IPS-NIHi11 (cell line): ENCODE results near the gene TALDO1.

ENCODE experiments used
- DNase-seq: peaks from one replicate; pipeline ENCODE4 v3.0.0; 2012; ENCODE audit warnings: mixed read lengths, low spot score

TALDO1 gene

DNA sequence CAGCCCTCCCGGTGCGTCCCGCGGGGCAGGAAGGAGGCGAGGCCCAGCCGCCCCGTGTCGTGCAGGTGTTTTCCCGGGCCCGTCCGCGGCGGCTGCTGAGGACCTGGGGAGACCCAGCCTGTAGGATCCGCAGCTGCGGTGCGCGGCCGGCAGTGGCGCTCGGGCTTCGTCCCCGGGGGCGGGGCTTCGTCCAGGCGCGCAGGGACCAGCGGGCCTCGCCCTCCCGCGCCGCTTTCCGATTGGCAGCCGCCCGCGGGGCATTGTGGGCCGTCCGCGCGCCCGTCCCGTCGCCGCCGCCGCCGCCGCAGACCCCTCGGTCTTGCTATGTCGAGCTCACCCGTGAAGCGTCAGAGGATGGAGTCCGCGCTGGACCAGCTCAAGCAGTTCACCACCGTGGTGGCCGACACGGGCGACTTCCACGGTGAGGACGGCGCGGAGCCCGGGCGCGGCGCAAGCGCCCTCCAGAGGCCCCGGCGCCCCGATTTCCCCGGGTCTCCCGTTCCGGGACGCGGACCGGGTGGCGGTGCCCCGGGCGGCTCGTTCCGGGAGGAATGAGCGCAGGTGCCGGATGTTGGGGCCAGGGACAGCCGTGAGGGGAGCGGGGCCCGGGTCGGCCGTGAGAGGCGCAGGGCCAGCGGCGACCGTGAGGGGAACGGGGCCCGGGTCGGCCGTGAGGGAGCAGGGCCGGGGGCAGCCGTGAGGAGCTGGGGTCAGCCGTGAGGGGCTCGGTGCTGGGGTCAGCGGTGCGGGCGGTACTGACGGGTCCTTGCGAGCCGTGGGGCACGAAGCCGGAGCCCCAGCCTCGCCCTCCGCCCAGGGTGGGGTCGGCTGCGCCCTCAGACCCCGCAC, at the start of gene TALDO1:
Gene TALDO1, plus strand, starts transcription at position 307 of the 849 bp plus-strand sequence. Its CDS starts 18 bp downstream, at position 325.
- peak; percentile 96 for DNase-seq

DNA sequence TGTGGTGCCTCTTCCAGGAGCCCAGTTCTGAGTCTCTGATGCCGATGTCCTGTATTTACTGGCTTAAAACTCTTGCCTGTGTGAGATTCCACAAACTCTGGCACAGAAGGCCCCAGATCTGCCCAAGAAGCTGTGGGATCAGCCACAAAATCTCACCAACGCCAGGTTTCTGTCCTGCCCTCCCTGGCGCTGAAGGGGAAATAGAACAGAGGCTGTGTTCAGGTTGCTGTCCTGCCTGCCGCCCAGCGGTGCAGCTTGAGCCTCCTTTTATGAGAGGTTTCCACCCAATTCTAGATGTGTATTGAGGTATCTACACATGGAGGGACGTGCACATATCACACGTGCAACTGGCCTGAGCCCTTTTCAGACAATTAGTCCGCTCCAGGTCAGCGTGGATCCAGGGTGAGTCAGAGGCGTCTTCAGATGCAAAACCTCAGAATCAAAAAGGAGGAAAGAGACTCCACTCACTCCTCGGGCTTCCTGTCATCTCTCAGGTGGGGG, 49.4 kb upstream of the TALDO1 start:
- no peak for DNase-seq

DNA sequence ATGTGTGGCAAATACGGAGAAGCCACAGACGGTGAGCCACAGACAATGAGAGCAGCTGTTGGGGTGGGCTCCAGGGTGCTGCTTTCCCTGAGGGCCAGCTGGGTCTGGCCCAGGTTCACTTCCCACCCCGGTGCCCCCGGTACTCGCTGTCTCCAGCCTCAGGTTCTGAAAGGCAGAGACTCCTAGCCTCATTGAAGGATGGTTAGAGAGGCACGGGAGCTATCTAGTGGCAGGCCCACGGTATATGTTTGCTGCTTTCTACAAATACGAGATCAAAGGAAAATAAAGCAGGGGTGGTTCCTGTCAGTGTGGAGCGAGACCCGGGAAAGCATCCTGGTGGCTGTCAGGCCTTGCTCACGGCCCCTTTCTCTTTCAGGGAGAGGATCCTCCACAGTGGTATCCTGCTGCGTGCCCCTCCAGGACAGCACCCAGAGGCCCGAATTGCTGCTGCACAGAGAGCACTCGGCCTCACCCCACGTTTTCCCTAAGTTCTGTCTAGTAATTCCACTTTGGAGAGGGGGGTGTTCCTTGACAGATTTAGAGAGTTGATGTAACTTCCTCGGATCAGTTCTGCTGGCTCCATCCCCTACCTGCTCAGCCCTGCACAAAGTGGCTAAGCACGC, 48.7 kb upstream of the TALDO1 start:
- DNase-seq, result no peak

DNA sequence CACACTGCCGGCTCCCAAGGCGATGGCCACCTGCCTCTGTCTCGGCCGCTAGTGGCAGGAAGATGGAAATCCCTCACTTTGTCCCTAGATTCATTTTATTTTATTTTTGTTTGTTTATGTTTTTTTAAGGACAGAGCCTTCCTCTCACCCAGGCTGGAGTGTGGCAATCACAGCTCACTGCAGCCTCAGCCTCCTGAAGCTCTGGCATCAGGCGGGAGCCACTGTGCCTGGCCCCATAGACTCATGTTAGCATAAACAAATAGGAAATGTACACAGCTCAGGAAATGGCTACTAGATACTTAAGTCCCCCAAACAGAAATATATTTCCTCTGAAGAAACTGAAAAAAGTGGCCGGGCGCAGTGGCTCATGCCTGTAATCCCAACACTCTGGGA, 48.2 kb upstream of the TALDO1 start:
- DNase-seq, result no peak

DNA sequence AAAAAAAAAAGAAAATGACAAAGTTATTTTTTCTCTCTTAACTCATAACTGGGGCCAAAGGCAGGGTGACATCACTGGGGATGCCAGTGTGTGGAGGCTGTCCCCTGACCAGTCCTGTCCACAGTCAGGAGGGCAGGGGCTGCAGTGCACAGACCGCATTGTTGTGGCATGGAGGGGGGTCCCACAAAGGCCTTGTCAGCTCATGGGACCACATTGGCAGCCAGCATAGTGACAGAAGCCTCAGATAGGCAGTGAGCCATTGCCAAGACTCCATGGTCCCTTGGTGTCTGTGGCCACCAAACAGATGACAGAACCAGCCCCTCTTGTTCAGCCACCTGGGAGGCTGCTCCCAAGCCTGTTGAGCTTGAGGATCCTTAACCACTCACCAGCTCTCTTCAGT, 47.5 kb upstream of the TALDO1 start:
- DNase-seq, result no peak

DNA sequence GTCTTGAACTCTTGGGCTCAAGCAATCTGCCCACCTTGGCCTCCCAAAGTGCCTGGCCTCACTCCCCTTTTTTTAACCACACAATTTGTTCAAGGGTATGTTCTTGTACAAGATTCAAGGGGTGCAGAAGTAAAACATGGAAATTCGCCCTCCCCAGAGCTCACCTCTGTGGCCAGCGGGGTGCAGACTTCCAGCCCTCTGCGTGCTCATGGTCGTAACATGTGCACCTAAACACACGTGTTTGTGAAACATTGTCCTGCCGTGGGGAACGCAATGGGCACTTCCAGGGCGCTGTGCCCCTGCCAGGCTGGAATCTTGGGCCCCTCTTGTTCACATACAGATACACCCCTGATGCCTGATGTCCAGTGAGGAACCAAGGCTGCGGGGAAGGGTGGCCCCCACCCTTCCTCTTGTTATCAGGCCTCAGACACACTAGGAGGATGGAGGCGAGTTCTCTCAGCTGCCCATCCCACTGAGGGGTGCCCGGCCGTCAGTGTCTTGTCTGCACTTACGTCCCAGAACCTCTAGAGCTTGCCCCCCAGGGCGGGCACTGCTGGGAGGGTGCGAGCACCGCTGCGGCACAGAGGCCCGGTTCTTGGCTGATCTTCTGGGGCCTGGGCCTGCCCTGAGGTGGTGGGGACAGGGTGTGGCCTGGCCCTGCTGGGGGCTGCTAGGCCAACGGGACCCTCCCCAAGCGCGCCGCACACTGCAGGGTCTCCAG, 45.4 kb upstream of the TALDO1 start:
- no peak for DNase-seq

DNA sequence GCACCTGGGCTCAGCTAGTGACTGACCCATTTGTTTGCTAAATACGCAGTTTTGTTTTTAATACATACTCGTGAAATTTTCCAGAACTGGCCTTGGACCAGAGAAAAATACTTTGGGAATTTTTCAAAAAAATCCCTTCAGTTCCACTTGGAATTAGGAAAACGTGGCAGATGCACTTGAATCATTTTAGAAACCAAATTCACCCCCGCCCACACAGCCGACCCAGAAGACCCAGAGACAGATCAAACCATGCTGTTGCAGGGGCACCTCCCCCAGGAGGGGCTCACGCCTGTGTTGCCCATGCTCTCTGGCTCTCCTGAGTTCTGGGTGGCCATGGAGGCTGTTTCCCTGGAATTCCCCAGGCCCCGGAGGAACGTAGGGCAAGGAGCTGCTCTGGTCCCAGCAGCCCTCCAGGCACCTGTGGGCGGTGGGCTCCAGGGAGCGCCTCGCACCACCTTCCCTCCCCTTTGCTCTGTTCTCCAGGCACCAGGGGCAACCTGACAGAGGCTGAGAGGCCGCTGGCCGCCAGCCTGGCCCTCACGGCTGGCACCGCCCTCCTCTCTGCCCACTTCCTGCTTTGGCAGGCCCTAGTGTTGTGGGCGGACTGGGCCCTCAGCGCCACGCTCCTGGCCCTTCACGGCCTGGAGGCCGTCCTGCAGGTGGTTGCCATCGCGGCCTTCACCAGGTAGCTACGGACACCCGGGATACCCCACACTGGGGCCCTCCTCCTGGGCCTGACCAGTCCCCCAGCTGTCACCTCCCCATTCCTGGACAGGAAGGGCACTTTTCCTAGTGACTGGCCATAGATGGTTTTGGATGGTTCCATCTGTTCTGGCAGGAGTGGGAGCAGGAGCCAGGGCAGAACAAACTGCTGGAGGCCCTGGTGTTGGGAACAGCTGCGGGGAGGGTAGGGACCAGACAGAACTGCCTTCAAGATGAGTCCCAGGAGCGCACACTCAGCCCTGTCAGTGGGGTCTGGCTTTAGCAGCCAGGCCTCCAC, 44.5 kb upstream of the TALDO1 start:
- DNase-seq, result no peak

DNA sequence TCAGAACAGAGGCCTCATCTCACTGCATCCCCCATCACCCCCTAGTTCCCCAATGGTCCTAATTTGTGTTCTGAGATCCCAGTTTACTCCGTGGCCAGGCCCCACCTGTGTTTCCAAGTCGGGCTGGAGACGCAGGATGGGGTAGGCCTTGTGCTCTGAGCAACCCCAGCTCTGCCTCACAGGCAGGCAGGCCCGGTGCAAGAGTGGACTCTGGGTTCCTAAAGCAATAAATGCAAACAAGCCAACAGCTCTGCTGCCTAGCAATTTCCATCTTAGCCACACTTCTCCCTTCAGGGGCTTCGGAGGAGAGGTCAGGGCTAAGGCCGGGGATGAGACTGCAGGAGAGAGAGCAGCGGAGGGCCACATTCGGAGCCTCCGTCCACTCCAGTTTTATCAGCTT, 43.8 kb upstream of the TALDO1 start:
- no peak for DNase-seq

DNA sequence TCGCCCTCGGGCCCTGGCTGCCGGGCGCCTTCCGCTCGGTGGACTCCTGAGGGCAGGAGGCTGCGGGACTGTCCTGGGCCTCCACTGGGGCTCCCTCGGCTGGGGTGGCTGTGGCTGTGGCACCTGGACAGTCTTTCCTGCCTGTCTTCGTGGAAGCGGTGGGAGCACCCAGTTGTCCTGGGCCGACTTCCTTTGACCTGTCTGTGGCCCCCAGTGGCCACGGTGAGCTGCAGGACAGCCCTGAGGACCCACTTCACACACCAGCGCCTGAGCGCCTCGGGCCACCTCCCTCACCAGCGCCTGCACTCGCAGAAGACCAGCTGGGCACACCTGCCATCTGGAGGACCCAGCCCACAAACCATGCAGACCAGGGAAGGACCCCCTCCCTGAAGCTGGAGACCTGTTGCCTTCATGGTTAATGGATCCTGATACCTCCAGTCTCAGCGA, 43.0 kb upstream of the TALDO1 start:
- no peak for DNase-seq

DNA sequence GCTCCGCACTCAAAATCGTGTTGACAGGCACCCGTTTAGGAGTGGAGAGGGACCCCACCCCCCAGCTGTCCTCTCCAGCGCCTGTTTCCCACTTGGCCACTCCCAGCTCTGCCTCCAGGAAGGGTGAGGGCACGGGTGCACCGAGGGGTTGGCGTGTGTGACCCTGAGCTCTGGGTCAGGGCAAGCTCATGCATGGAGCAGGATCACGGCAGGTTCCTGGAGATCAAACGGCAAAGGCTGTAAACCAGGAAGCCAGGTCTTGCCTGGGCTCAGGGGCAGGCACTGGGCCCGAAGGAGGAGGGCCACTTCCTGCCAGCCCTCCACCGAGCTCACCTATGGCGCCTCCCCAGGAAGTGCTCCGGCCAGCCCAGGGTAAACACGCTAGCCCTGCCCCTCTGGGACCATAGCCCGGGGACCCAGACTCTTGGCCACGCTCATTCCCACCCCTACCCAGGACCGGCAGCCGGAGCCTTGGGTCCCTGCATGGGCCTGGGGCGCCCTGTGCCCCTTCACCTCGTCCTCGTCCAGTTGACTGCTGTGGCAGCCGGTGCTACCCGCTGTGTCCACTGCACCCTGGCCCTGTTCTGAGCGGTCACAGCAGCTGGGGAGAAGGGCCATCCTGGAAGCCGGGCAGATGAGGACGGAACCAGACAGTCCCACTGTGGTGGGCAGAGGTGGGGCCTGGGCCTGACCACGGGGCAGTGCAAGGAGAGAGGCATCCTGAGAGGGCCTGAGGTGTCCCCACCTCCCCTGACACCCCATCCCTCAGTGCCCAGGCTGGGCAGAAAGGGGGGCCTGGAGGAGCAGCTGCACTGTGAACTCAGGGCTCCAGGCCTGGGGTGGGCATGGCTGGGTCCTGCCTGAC, 42.3 kb upstream of the TALDO1 start:
- no peak for DNase-seq

DNA sequence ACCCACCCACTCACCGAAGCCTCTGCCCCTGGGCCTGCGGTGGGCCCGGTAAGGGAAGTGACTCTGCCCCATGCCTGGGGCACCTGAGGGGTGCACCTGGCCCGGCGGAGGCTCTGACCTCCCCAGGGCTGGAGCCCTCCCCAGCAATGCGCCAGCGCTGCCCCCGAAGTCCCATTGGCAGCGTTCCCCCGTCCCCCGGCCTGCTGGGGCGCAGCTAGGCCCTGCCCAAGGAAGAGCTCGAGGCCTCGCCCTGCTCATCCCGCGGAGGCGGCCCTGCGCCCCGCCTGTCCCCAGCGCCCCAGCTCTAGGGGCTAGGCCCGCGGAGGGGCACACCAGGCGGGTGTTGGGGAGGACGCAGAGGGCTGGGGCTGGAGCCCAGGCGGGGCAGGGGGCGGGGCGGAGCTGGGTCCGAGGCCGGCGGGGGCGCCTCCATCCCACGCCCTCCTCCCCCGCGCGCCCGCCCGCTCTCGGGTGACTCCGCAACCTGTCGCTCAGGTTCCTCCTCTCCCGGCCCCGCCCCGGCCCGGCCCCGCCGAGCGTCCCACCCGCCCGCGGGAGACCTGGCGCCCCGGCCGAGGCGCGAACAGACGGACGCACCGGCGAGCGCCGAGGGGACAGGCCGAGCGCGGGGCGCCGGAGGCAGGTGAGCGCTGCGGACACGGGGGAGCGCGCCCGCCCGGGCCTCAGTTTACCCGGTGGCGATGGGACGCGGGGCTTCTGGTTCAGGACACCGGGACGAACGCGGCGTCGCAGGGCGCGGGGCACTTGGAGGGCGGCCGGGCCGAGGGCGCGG, 41.4 kb upstream of the TALDO1 start, which contains the start of gene EPS8L2:
Gene EPS8L2, plus strand, starts transcription at position 586 of the 793 bp plus-strand sequence. CDS start 3,177 bp downstream, outside the sequence.
- DNase-seq, result peak; percentile 59

DNA sequence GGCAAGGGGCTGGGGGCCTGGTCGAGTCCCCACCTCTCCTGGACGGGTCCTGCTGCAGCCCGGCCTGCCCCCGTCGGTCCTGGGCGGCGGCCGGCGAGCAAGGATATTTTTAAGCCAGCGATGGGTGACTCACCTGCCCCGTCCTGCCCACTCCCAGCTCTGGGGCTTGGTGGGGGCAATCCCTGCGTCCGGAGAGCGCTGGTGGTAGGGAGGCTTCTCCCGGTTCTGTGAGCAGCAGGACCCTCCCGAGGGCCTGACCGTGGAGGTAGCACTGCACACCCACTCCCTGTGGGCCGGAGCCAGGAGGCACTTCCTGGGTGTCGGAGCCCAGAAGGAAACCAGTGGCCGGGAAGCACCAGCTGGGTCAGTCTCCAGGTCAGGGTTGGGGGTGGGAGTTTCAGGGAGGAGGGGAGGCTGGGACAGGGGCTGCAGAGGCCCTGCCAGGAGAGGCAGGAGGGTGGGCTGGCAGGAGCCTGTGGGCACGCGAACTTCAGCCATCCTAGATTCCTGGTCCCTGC, 40.8 kb upstream of the TALDO1 start:
- DNase-seq, result no peak

DNA sequence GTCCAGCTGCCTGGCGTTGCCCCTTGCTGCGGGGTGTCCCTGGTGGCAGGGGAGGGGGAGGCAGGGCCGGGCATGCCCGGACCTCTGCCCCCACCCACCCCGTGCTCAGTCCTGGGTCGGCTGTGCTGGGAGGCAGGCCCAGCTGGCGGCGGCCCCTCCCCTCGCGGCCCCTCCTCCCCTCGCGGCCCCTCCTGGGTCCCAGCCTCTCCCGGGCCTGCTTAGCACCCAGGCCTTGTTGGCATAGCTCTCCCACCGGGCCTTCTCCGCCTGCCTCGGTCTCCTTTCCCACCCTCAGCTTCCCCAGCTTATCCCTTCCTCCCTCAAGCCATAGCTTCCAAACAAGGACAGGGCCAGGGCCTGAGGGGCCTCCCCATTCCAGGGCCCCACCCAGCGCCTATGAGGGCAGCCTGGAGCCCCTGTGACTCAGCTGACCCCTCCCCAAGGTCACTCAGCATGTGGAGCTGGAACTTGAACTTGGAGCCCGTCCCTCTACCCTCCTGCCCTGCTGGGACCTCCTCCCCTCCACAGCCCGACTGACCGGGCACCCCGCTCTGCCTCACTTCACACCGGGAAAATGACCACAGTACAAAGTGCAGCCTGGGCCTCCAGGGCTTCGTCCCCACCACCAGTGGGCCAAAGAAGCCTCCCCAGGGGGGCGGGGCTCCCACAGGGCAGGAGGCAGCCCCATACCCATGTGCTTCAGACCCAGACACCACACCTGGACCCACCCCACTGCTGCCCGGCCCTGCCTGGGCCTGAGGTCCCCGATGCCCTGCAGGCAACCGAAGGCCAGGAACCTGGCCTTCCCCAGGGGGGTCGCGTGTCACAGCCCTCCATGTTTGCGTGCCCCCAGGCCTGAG, 40.1 kb upstream of the TALDO1 start:
- peak; percentile 73 for DNase-seq

DNA sequence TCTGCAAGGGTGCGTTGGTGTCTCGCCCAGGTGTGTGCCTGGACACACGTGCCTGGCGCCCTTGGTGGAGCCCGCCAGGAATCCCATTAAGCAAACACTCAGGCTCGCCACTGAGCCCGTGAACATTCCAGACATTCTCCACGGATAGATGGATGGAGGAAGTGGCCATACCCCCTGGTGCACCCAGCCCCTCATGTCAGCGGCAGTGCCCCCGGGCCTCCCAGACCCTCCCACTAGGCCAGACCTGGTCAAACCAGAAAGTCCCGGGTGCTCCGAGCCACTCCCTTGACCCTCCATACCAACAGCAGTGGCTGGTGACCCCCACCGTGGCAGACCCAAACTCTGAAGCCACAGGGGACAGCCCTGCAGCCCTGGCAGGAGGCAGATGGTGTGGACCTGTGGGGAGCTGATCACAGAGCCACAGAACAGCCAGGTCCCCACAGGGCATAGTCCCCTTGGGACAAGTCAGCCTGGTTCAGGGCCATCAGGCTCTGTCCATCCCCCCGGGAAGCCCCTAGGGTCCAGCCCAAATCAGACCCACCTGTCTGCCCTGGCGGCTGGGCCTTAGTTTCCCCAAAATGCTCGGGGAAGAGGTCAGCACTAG, 39.3 kb upstream of the TALDO1 start:
- peak; percentile 49 for DNase-seq

DNA sequence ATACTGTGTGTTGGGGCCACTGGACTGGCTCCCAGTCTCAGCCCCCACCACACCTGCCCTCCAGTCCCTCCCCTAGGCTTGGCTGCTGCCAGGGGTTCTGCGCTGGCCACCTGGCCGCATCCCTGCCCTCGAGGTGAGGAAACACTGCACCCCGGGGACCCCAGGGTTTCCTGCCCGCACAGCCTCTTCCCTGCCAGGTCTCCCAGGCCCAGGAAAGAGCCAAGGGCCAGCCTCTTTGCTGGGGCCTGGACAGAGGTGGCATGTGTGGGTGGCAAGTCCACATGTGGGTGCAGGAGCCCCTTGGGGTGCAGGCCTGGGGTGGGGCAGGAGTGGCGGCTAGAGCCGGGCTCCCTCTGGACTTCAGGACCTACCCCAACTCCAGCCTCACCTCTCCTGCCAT, 38.8 kb upstream of the TALDO1 start:
- DNase-seq, result peak; percentile 7

DNA sequence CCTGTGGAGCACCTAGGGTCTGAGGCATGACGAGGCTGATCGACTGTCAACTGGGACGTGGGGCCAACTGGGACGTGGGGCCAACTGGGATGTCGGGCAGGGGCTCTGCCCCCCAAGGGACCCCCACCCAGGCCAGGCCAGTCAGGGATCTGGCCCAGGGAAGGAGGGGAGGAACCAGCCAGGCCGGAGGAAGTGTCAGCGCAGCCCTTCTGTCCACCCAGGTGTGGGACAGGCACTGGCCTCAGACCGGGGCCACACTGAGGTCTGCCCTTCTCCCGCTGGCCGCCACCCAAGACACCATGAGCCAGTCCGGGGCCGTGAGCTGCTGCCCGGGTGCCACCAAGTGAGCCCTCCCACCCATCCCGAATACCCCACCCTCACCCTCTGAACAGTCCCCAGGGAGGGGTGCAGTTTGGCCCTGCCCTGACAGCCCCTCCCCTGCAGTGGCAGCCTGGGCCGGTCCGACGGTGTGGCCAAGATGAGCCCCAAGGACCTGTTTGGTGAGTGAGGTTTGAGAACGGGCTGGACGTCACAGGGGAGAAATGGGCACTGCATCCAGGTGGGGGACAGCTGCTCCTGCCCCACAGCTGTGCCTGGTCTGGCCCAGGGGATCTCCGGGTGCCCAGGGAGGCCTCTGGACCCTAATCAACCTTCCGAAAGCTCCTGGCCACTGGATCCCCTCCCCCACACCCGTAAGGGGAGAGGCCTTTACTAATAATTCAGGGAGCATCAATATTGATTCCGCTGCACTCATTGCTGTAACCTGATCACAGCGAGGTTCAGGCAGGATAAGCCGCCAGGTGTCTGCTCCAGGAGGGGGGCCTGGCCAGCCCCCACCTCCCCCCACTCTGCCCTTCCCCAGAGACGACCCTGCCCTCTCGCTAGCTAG, 37.9 kb upstream of the TALDO1 start:
- DNase-seq, result peak; percentile 17

DNA sequence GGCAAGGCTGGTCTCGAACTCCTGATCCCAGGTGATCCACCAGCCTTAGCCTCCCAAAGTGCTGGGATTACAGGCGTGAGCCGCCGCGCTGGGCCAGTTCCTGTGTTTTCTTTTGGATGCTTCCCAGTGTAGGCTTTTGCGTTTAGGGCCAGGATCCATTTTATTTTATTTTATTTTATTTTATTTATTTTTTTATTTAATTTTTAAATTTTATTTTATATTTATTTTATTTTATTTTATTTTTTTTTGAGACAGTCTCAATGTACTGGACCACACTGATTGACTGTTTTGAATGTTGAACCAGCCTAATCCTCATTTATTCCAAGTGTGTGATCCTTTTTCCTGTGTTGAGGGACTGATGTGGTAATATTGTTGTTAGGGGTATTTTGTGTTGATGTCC, 32.8 kb upstream of the TALDO1 start:
- peak; percentile 1 for DNase-seq
